GM20000 (cell line): ENCODE data around the gene ALG9.
"Not testable (repeated sequence)": the region's sequence is repeated elsewhere in the genome, so short reads cannot be mapped to it uniquely, and the experiment has no call there.

Source experiments
- DNase-seq: peaks from one replicate; pipeline ENCODE4 v3.0.0; 2012; ENCODE audit warnings: low spot score
- TF ChIP-seq, protein P1 (sequence below): IDR thresholded peaks from 2 replicates; pipeline ENCODE4 v1.5.1; 2012; ENCODE audit warnings: mild to moderate bottlenecking, control low read depth; ENCODE audit errors: extremely low read depth, missing control alignments

The ALG9 gene

DNA sequence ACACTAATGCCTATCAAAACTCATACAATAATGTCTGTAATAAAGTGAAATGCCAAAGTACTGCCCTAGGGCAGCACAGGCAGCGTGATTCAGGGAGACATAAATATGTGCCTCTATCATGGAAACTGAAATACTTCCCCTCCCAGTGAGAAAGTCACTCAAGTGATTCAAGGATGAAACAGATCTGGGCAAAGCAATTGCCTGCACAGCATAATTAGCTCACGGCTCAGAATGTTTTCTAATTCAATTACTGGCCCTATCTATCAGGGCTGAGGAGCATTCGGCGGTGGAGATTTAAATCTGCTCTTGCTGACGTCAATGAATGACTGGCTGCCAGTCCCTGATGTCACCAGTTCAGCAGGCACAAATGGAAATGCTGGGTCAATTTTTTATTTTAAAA lies 77.5 kb downstream of the ALG9 start:
- TF ChIP-seq, protein P1, sequence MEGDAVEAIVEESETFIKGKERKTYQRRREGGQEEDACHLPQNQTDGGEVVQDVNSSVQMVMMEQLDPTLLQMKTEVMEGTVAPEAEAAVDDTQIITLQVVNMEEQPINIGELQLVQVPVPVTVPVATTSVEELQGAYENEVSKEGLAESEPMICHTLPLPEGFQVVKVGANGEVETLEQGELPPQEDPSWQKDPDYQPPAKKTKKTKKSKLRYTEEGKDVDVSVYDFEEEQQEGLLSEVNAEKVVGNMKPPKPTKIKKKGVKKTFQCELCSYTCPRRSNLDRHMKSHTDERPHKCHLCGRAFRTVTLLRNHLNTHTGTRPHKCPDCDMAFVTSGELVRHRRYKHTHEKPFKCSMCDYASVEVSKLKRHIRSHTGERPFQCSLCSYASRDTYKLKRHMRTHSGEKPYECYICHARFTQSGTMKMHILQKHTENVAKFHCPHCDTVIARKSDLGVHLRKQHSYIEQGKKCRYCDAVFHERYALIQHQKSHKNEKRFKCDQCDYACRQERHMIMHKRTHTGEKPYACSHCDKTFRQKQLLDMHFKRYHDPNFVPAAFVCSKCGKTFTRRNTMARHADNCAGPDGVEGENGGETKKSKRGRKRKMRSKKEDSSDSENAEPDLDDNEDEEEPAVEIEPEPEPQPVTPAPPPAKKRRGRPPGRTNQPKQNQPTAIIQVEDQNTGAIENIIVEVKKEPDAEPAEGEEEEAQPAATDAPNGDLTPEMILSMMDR: no peak
- DNase-seq: no peak

- DNase-seq: no peak
- TF ChIP-seq, protein P1: no peak
These were observed 78.4 kb downstream of the ALG9 start for GRCh38 chr11:111792955-111793500.

DNA sequence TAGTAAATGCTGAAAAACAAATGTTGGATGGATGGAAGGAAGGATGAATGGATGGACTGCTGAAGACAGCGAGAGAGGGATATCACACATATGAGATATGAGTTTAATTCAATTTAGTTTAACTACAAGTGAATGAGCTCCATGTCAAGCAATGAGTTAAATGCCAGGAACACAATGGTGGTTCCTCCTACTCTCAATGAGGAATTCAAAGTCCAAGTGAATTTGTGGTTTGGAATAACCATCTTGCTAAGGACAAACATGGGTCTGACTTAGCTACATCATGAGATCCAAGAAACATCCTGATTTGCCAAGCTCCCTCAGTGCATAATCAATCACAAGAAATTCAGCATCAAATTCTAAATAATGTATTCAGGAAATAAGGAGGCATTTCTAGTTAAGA lies 79.1 kb downstream of the ALG9 start:
- no peak for DNase-seq
- TF ChIP-seq, protein P1: no peak

GRCh38 chr11:111788464-111788863 lies 82.9 kb downstream of the ALG9 start:
- TF ChIP-seq, protein P1: no peak
- no peak for DNase-seq

- TF ChIP-seq, protein P1: no peak
- DNase-seq: no peak
These were observed 83.3 kb downstream of the ALG9 start for GRCh38 chr11:111788051-111788450.

- TF ChIP-seq, protein P1: no peak
- DNase-seq: no peak
These were observed 85.4 kb downstream of the ALG9 start for GRCh38 chr11:111785886-111786412.

GRCh38 chr11:111785076-111785475 lies 86.3 kb downstream of the ALG9 start:
- TF ChIP-seq, protein P1: no peak
- DNase-seq: no peak

DNA sequence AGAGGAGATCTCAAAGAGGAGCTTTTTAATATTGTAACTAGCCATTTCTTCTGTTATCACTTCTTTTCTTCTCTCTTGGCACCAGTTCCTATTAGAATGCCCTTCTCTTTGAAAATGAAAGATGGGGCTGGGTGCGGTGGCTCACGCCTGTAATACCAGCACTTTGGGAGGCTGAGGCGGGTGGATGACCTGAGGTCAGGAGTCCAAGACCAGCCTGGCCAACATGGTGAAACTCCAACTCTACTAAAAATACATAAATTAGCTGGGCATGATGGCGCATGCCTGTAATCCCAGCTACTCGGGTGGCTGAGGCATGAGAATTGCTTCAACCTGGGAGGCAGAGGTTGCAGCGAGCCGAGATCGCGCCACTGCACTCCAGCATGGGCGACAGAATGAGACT lies 87.1 kb downstream of the ALG9 start:
- not testable (repeated sequence) for DNase-seq
